Measurements from ENCODE around the gene TMBIM4.

DNA sequence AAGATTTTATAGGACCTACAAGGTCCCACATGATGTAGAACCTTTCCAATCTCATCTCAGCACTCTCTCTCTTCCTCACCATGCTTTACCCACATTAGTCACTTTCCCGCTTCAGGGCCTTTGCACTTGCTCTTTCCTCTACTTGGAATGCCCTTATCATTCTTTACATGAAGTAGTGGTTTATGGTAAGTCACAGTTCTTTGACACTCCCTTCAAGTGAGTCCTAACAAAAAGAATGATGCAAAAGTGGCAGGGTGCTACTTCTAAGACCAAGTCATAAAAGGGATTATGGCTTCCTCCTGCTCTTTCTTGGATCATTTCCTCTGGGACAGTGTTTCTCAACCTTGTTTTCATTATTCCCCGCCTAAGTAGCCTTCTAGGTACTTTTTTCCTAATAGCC is 13.1 kb downstream of the TMBIM4 start:
- TF ChIP-seq CTCF (IDR thresholded peaks at IDR 0.05) (no peak), POLR2AphosphoS5 (IDR thresholded peaks at IDR 0.05) (no peak)
